NCI-H128 (cell line): ENCODE data around the gene HNRNPCL1.
"Not testable (repeated sequence)": the region's sequence is repeated elsewhere in the genome, so short reads cannot be mapped to it uniquely, and the experiment has no call there.

ENCODE experiments used
- DNase-seq: peaks from one replicate; lab custom pipeline; 2025; ENCODE audit not compliant: unreplicated experiment; lab: John Stamatoyannopoulos, UW

HNRNPCL1 gene

GRCh38 chr1:12848620-12849019, at the start of gene HNRNPCL1:
HNRNPCL1 (minus strand) TSS chr1:12848720; CDS start chr1:12848289, 431 bp downstream.
- DNase-seq: not testable (repeated sequence)

GRCh38 chr1:12898170-12898569, 49.6 kb upstream of the HNRNPCL1 start, which contains the start of gene PRAMEF10:
PRAMEF10 (minus strand) TSS chr1:12898270; CDS start chr1:12895847, 2,423 bp downstream.
- not testable (repeated sequence) for DNase-seq

- DNase-seq: not testable (repeated sequence)
Measured at GRCh38 chr1:12886101-12886500, 37.6 kb upstream of the HNRNPCL1 start, which contains the start of gene PRAMEF4. PRAMEF4 (minus strand) TSS chr1:12886201; CDS start chr1:12883394, 2,807 bp downstream.

- not testable (repeated sequence) for DNase-seq
Measured at GRCh38 chr1:12878453-12878852, 29.9 kb upstream of the HNRNPCL1 start.

GRCh38 chr1:12863131-12863880, 14.8 kb upstream of the HNRNPCL1 start:
- DNase-seq: not testable (repeated sequence)

- DNase-seq: not testable (repeated sequence)
Measured at GRCh38 chr1:12856786-12857185, 8.3 kb upstream of the HNRNPCL1 start, which contains the start of gene PRAMEF2. PRAMEF2 (plus strand) TSS chr1:12857086; CDS start chr1:12859010, 1,924 bp downstream.

- no peak for DNase-seq
Measured at GRCh38 chr1:12851779-12852178, 3.3 kb upstream of the HNRNPCL1 start.

GRCh38 chr1:12833251-12833650, 15.3 kb downstream of the HNRNPCL1 start:
- not testable (repeated sequence) for DNase-seq

- not testable (repeated sequence) for DNase-seq
Measured at GRCh38 chr1:12831310-12831709, 17.2 kb downstream of the HNRNPCL1 start, which contains the start of gene PRAMEF11. PRAMEF11 (minus strand) TSS chr1:12831410; CDS start chr1:12828789, 2,621 bp downstream.

GRCh38 chr1:12819061-12819460, 29.5 kb downstream of the HNRNPCL1 start:
- DNase-seq: not testable (repeated sequence)

- DNase-seq: no peak
Measured at GRCh38 chr1:12811409-12811784, 37.1 kb downstream of the HNRNPCL1 start.

GRCh38 chr1:12810691-12811408, 37.7 kb downstream of the HNRNPCL1 start:
- DNase-seq: no peak

- no peak for DNase-seq
Measured at GRCh38 chr1:12809933-12810332, 38.6 kb downstream of the HNRNPCL1 start.

- no peak for DNase-seq
Measured at GRCh38 chr1:12799730-12800129, 48.8 kb downstream of the HNRNPCL1 start.

GRCh38 chr1:12798911-12799310, 49.6 kb downstream of the HNRNPCL1 start:
- no peak for DNase-seq
